ENCODE results near the gene PRR16.

GRCh38 chr5:120591911-120592310 lies 127.8 kb downstream of the PRR16 start:
- TF ChIP-seq POLR2A (IDR thresholded peaks at IDR 0.05; ENCODE audit: low read length) (no peak), GATA1 (IDR thresholded peaks at IDR 0.05; ENCODE audit: low read depth, low read length) (no peak)
